Right forelimb (tissue), 1 donor: ENCODE measurements around the gene HIPK2.

Experiments used
- DNase-seq: peaks from one replicate; pipeline ENCODE4 v3.0.0-alpha.2; 2018

HIPK2 gene

DNA sequence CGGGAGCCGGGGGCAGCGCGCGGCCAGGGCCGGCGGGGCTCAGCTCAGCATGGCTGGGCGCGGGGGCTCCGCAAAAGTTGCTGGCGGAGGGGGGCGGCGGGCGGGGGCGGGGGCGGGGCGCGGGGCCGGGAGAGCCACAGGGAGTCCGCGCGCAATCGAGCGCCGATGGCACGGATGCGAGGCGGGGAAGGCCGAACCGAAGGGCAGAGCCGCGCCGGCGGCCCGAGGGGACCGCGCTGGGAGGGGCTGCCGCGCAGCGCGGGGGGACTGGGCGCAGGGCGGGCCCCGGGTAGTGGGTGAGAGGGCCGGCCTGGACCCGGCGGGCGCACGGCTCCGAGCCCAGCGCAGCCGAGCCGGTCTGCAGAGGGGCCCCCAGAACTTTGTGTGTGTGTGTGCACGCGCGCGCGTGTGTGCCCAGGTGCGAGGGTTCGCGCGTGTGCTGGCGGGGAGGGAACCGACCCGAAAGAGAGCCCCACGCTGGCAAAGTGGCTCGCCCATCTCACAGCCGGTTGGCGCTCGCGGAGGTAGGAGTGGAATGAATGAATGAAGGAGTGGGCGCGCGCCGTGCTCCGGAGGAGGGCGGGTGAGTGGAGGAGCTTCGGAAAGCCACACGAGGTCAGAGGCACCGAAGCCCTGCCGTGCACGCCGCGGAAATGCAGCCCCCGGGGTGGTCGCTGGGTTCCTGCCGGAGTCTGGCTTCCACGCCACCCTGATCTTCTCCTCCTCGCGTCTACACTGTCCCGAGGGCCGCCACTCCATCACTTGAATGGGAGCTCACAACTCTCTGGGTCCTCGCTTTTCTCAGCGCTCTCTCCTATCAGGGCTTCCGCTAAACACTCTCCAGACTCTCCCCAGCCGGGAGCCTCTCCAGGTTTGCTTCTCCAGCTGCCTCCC is at the start of gene HIPK2:
Gene HIPK2 (minus strand): TSS at position 51 of the 894 bp plus-strand sequence. CDS start 375 bp downstream, outside the sequence.
- DNase-seq = peak; percentile 89

- no peak for DNase-seq
Observed at GRCh38 chr7:139827042-139827441, 49.2 kb upstream of the HIPK2 start.

DNA sequence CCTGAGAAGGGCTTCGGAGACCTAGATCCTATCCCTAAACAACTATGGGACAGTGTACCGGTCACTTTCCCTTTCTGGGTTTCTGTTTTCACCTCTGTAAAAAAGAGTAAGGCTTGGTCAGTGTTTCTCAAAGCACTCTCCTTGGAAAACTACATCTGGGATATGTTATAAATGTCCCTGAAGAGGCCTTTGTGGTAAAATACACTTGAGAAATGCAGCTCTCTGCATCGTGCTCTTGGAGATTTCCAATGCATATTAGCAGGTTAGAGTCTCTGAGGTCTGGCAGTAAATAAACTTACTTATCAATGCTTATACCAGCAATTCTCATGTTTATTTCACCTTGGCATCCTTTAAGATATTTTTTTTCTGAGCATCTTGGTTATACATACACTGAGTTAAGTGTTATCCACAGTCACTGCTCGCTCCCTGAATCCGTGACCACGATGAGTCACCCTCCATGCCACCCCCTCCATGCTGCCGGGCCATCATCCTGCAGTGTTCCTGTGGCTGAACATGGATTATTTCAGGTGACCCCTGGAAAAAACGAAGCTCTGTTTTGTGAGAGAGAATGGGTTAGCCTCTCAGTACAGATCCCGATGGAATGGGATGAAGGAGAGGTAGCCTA is 48.0 kb upstream of the HIPK2 start:
- no peak for DNase-seq

DNA sequence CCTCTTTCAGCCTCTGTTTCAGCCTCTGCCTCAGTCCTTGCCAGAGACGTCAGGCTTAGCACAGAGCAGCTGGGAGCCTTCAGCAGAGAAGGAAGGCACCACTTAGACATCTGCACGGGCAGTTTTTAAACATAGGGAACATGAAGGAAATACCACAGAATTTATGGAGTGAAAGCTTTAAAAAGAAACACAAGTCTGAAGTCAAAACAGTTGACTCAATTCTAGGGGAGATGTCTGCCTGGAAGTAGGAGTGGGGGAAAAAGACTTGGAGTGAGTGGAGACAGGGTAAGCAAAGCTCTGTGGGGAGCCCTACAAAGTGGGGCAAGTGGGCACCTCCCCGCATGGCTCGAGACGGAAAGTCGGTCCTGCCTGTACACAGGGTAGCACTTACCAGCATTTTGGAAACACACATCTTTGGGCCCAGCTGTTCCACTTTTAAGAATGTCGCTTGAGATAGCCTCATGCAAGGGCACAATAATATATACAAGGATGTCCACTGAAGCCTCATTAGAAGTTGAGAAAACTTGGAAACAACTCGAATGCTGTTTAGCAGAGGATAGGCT is 46.2 kb upstream of the HIPK2 start:
- no peak for DNase-seq

DNA sequence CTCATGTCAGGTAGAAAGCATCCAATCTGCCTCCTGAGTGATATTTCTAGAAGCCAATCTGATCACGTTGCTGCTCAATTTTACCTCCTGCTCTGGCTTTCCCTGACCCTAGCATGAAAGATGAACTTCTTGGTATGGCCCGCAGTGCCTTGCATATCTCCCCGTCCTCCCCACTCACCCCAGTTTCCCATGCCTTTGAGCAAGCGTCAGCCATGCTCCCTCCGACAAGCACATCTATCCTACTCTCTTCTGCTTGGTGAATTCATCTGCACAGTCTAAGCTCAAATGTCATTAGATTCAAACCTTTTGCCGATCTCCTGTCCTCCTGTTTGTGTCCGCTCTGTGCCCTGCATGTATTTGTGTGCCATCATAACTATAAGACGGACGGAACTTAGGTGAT is 45.1 kb upstream of the HIPK2 start:
- no peak for DNase-seq

DNA sequence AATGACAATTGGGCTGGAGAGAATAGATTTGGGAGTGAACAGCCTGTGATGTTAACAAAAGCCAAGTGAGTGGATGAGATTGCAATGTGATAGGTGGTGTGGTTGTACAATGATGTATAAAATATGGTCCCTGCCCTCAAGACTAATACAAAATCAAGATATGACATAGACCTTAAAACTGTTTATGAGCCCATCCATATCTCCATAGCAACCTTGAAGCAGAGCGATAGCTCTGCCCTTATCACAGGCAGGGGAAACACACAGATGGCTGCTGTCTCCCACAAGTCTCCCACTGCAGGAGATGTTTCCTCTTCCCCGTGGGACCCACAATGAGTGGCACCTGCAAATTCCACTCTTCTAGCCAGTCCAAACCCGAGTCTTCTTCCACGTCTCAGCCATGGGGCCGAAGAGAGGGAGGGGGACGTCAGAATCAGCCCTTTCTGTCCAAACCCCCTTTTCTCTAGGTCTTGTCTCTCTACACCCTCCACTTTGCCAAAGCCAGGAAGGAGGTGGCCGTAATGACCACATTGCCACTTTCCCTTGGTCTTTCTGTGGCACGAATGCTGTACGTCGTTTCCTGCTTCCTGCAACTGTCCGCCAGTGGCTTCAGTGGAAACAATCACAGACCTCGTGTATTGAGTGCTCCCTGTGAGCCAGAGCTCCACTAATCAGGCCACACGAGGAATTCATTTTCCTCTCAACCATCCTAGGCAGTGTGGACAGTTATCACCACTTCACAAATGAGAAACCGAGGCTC is 43.7 kb upstream of the HIPK2 start:
- DNase-seq = no peak

GRCh38 chr7:139820089-139820488 is 42.3 kb upstream of the HIPK2 start:
- DNase-seq = no peak

DNA sequence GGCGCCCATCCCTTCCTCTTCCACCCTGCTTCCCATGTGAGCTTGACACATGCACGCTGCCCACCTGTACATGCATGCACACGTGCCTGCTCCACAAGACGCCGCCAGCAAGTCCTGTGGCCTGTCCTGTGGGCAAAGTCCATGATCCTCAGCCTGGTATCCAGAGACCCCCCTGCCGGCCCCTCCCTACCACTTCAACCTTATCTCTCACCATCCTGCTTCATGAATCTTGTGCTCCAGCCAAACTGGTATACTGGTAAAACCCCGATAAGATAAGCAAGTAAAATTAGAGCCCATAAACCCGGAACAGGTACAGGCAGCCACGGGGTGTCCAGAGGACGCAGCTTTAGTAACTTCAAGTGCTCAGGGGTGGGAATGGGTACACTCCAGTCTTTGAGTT is 39.5 kb upstream of the HIPK2 start:
- no peak for DNase-seq

DNA sequence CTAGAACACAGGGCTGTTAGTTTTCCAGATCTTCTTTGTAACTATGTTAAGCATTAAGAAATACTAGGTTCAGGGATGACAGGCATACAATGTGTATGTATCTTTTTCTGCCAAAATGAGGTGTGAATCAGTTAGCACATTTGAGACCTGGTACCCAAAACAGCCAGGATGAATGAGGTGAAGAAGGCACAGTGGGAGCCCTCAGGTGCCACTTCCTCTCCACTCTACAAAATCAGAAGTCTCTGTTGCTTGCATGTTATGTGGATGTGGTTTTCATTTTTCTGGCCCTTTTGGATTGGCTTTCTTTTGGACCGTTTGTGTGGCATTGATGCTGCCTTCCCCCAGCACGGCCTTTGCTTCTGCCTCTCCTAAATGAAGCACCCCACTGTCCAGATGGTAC is 35.9 kb upstream of the HIPK2 start:
- no peak for DNase-seq

GRCh38 chr7:139813151-139813550 is 35.4 kb upstream of the HIPK2 start:
- DNase-seq = no peak

DNA sequence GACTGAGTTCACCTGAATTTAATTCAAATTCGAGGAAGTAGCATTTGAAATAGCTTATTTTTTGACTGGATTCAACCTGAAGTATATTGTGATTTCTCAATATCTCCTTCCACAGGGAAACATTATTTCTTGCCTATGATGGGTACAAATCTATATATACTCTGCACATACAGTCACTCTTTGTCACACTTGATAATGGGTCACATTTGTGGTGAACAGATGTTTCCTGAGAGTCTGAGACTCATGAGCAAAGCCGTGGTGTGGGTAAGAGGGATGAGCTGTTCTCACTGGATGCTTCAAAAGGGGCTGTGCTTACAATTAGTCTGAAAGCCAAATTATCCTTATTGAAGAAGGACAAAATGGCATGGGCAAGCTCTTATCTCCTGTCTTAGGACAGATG is 33.3 kb upstream of the HIPK2 start:
- DNase-seq = no peak

- no peak for DNase-seq
Observed at GRCh38 chr7:139808846-139809442, 31.1 kb upstream of the HIPK2 start.

- DNase-seq = no peak
Observed at GRCh38 chr7:139808427-139808826, 30.6 kb upstream of the HIPK2 start.

GRCh38 chr7:139807009-139807408 is 29.2 kb upstream of the HIPK2 start:
- no peak for DNase-seq

DNA sequence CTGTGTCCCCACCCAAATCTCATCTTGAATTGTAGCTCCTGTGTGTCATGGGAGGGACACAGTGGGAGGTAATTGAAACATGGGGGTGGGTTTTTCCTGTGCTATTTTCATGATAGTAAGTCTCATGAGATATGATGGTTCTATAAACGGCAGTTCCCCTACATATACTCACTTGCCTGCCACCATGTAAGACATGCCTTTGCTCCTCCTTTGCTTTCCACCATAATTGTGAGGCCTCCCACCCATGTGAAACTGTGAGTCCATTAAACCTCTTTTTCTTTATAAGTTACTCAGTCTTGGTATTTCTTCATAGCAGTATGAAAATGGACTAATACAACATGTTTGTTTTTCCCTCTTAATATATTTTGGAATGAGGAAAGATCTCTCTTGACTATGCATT is 26.8 kb upstream of the HIPK2 start:
- DNase-seq = no peak

GRCh38 chr7:139799586-139799985 is 21.8 kb upstream of the HIPK2 start:
- DNase-seq = no peak

GRCh38 chr7:139798892-139799291 is 21.1 kb upstream of the HIPK2 start:
- DNase-seq = no peak

GRCh38 chr7:139798221-139798620 is 20.4 kb upstream of the HIPK2 start:
- no peak for DNase-seq

DNA sequence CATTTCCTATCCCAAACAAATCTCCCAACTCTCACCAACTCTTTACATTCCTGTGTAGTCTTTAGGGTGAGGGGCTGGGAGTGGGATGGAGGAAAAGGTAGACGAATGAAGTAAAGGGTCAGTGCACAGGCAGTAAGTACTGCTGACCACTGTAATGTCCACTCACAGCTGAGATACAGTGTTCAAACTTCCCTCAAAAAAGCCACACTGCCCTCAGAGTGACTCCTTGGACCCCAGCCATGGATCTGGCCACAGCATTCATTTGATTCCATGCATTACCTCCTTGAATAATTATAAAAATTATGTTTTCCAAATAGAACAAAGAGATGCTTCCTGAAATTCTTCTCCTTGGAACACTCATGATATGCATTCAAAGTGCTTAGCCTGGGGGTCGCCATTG is 19.8 kb upstream of the HIPK2 start:
- DNase-seq = no peak

DNA sequence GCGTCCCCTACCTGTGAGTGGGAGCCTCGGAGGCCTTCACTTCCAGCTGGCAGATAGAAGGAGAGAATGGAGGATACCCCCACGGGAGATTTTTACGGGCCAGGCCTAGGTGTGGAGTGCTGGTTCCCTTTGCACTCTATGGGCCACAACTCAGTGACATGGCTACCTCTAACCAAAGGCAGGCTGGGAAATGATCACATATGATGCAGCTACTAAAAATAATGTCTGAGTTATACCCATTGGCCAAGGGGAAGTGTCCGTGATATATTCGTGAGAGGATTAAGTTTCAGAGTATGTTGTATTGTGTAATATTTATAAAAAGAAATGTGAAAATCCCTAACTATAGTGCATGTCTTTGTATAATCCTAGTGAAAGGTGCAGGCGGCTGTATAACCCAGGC is 13.5 kb upstream of the HIPK2 start:
- no peak for DNase-seq

DNA sequence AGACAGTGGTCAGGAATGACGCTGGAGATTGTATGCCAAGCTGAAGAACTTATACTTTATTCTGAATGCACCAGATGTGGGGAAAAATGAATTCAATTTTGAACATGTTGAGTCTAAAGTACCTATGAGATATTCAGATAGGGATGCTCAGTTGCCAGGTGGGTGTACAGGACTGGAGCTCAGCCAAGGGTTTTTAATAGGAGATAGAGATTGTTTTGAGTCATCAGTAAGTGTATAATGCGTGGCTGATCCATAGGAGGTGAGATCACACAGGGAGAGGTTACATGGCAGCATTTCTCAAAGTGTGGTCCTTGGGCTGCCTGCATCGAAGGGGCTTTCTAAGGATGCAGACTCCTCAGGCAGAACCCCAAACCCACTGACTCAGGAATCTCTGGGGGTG is 6.8 kb upstream of the HIPK2 start:
- DNase-seq = no peak

DNA sequence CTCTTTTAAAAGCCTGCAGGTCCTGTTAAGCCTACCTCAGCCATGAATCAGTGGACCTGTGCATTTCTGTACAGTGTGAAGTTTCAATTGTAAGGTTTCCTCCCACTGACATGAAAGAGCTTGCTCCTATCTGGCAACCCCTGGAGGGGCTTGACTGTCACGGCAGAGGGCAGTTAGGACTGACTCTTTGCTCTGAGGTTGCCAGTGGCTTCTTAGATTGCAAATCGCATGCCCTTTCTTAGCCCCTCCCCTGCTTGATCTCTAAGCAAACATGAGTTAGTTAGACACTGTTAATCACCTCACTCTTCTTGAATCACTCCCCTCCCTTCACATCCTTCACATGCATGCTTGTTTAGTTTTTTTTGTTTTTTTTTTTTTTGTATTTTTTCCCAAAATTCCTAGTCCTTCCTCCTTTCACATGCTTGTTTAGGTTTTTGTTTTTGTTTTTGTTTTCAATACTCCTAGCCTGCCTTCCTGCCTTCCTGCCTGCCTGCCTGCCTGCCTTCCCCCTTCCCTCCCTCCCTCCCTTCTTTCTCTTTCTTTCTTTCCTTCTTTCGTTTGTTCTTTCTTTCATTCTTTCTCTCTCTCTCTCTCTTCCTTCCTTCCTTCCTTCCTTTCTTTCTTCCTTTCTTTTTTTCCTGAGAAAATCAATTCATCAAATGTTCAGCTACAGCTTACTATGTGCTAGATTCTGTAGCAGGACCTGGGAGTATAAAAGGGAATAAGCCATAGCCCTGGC is 6.0 kb upstream of the HIPK2 start:
- no peak for DNase-seq
